ENCODE measurements around the gene PEX10. TPM values are rescaled to one million over a fixed set of nuclear protein-coding genes. Genes with fewer than 3 reads are reported as not detected.

The PEX10 gene
- total RNA-seq, 1 experiment from 2014 or later = 23.3 TPM

DNA sequence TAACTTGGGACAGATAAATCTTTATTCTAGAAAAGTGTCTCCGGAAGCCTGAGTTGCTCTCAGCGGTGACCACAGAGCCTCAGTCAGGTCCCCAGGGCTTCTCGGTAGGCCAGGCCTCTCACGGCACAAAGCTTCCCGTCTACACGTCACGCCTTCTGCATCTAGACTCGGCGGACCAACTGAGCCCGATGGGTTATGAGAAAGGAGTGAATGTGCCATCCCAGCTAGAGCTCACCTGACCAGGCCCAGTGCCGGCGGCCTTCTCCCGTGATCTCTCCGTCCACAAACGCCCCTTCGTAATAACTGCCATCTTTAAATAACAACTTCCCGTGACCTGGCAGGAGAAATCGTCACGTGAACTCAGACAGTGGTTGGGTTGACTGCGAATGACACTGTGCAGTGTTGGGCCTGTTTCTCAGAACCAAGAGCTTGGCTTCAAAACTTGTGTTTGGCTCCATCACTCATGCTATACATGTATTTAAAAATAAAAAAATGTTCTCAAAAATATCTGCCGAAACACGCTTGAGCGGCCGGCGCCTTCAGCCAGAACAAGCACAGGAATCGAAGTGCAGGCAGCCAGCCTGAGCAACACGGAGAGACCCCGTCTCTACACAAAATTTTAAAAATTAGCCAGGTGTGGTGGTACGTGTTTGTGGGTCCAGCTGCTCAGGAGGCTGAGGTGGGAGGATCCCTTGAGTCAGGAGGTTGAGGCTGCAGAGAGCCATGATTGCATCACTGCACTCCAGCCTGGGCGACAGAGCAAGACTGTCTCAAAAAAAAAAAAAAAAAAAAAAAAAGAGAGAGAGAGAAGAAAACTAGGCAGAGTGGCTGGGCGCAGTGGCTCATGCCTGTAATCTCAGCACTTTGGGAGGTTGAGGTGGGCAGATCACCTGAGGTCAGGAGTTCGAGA lies 24.1 kb downstream of the PEX10 start:
- no peak for DNase-seq (ENCODE audit: low read depth)

DNA sequence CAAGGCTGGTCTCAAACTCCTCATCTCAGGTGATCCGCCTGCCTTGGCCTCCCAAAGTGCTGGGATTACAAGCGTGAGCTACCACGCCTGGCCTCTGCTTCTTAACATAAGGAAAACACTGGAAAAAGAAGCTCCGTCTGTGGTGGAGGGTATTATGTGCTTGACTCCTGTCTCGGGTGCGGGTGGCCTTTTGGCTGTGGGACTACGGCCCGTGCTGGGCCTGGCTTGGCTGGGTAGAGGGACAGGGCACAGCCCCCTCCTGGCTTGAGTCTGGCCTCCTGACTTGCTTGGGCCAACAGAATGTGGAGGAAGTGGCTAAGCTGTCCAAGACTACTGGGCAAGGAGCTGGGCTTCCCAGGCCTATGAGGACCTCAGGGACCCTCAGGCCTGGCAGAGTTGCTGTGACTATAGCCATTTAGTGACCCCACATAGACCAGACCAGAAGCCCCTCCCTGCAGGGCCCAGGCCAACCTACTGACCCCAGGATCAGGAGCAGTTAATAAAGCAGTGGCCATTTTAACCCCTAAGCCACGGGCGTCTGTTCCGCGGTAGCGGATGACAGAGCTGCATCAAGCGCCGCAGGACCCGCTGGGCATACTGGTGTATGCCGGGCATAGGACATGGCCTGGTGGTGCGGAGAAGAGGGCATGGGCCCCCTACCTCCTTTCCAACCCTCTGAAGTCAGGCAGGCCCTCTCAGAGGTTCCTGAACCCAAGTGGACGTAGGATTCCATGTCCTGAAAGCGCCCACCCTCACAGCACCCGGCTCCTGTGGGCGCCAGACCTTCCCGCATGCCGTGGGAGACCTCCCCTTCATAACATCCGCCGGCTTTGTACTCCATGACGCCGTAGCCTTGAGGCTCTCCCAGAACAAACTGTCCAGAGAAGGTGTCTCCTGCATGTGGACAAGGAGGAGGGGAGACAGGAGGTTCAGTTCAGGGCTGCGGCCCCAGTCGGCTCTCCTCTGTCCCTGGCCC lies 25.4 kb downstream of the PEX10 start:
- no peak for DNase-seq (ENCODE audit: low read depth)

DNA sequence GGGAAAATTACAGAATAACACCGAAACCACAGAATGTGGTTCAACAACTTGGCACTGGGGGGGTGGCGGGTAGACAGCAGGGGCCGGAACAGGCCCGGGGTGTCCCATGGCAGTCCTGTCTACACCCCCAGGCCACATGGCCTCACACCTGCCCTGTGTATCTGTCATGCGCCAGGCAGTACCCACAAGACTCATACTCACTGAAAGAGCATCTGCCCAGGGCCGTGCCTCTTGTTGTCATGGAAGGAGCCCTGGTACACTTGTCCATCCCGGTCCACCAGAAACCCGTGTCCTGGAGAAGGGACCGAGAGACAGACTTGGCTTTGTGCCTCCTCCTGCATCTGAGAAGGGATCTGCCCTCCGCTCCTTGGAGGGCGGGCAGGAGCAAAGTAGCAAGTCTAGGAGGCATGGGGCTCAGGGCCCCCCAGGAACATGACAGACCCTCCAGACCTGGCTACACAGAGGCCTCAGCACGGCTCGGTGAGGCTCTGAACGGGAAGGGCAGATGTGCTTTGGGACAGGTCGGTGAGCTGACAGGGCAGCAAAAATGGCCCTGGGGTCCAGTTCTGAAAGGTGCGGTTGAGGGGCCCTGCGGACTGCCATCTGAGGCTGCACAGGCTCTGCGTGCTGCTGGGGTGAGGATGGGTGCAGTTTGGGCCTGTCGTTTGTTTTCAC lies 26.6 kb downstream of the PEX10 start:
- no peak for DNase-seq (ENCODE audit: low read depth)

GRCh38 chr1:2384941-2385481 lies 27.4 kb downstream of the PEX10 start:
- DNase-seq (ENCODE audit: low read depth) = no peak

GRCh38 chr1:2384130-2384860 lies 28.1 kb downstream of the PEX10 start:
- no peak for DNase-seq (ENCODE audit: low read depth)

GRCh38 chr1:2383576-2383975 lies 28.8 kb downstream of the PEX10 start:
- no peak for DNase-seq (ENCODE audit: low read depth)

DNA sequence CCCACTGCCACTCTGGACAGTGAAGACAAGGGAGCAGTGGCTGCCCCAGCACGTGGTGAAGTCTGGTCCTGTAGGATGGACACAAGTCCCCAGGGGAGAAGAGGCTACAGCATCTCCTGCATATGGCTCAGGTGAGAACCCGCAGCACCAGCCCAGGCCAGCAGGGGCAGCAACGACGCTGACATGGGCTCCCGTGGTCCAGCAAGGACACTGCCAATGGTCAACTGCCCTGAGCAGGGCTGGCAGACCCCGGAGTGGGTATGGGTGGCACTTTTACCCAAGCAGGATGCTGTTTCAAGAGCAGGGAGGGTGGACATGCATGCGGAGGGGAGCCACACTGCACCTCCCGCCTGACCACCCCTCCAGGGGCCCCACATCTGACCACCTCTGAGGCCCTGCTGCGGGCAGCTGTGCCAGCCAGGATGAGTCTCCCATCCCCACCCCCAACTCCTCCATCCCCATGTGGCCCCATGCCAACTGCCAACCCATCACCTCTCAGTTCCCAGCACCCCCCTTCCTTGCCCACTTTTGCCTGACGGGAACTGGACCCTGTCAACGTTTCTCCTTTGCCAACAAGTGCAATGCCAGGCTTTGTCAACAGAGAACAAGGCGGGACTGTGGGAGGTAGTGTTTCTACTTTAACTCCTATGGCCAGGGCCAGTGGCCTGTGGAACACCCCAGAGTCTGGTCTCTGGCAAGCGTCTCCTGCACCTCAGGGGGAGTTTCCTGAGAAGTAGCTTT lies 29.6 kb downstream of the PEX10 start:
- peak; percentile 31 for DNase-seq (ENCODE audit: low read depth)

- peak; percentile 72 for DNase-seq (ENCODE audit: low read depth)
Observed at GRCh38 chr1:2381741-2382620, 30.4 kb downstream of the PEX10 start.

- no peak for DNase-seq (ENCODE audit: low read depth)
Observed at GRCh38 chr1:2380816-2381591, 31.4 kb downstream of the PEX10 start.

DNA sequence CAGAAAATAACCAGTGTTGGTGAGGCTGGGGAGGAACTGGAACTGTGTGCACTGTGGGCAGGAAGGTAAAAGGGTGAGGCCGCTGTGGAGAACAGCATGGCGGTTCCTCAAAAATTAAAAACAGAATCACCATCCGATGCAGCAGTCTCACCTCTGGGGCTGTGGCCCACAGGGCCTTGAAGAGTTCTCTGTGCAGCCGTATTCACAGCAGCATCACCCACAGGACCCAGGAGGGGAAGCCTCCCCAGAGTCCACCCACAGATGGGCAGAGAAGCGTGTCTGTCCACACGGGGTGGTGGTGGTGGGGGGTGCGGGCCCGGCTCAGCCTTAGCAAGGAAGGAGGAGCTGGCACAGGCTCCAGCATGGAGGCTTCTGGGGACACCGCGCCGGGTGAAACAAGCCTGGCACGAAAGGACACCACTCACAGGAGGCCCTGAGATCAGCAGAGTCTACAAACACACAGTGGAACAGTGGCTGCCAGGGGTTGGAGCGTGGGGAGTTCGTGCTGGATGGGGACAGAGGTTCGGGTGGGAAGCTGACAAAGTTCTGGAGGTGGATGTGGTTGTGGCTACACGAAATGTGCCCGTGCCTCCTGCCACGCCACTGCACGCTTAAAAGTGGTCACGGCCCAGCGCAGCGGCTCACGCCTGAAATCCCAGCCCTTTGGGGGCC lies 32.5 kb downstream of the PEX10 start:
- no peak for DNase-seq (ENCODE audit: low read depth)

- no peak for DNase-seq (ENCODE audit: low read depth)
Observed at GRCh38 chr1:2378956-2379732, 33.2 kb downstream of the PEX10 start.

GRCh38 chr1:2378441-2378851 lies 33.9 kb downstream of the PEX10 start:
- DNase-seq (ENCODE audit: low read depth) = no peak

GRCh38 chr1:2377751-2378440 lies 34.5 kb downstream of the PEX10 start:
- no peak for DNase-seq (ENCODE audit: low read depth)

DNA sequence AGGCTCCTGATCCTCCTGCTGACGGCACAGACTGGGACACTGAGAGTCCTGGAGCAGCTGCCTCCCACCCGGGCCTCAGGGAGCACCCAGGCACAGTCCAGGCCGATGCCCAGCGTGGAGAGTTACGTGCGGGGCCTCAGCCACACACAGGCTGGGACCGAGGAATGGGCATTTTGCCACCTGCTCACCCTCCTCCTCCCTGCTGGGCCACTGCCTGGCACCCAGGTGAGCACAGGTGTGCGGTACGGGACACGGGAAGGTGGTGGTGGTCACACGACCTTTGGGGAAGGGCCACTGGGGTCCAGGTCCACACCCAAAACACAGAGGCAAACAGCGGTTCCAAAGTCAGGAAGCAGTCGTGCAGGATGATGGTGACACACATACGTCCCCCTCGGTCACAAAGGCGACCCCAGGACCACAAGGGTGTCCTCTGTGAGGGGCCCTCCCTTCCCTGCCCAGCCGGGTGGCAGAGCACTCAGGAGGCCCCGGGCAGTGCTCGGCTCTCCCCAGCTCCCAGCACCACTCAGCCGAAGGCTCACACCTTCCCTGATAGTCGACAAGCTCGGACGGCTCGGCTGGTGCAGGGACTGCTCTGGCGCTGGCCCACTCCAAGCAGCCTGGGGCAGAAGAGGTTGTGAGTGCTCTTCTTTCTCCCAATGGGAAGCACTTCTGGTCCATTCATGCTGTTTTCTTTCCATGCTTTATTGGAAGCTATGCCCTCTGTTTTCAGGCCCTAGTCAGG lies 35.3 kb downstream of the PEX10 start:
- DNase-seq (ENCODE audit: low read depth) = no peak

GRCh38 chr1:2376261-2376741 lies 36.1 kb downstream of the PEX10 start:
- no peak for DNase-seq (ENCODE audit: low read depth)

DNA sequence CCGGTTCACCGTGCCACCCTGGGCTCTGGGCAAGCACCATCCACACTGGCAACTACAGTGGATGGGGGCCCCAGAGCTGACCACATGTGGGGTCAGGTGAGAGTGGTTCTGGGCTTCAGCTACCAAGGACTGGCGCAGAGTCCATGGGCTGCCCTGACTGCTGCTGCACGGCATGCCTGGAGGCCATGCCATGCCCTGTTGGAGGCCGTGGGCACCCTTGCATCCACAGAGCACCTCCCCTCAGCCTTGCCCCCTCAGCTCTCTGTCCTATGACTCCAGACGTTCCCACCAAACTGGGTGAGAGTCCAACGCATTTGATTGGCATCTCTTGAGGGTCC lies 36.5 kb downstream of the PEX10 start:
- DNase-seq (ENCODE audit: low read depth) = no peak
